Mesendoderm (in vitro differentiated cells): ENCODE results near the gene LRFN2.

Experiments used
- DNase-seq: peaks from one replicate; pipeline ENCODE4 v3.0.0; 2013
- H2AK5ac ChIP-seq: 2 replicates; pipeline ENCODE4 v1.6.1; 2013; ENCODE audit warnings: low read length, inconsistent platforms
- H2BK120ac ChIP-seq: 2 replicates; pipeline ENCODE4 v1.6.1; 2013; ENCODE audit warnings: low read depth, mild to moderate bottlenecking, low read length, moderate library complexity, mixed read lengths
- H2BK15ac ChIP-seq: replicated peaks from 2 replicates; pipeline ENCODE4 v1.6.1; 2013; ENCODE audit warnings: low read depth, mild to moderate bottlenecking, moderate library complexity
- H2BK5ac ChIP-seq: 2 replicates; pipeline ENCODE4 v1.6.1; 2013; ENCODE audit warnings: low read length, inconsistent platforms
- H3K18ac ChIP-seq: 2 replicates; pipeline ENCODE4 v1.6.1; 2013; ENCODE audit warnings: mild to moderate bottlenecking, low read length, mixed read lengths
- H3K23ac ChIP-seq: one replicate; pipeline ENCODE4 v1.6.1; 2013; ENCODE audit warnings: low read length
- H3K27ac ChIP-seq: 2 replicates; pipeline ENCODE4 v1.5.1; 2013; ENCODE audit warnings: low read depth, mild to moderate bottlenecking, inconsistent platforms, low read length, moderate library complexity
- H3K27me3 ChIP-seq: 2 replicates; pipeline ENCODE4 v1.6.1; 2013; ENCODE audit warnings: low read length, control low read depth, mild to moderate bottlenecking, inconsistent platforms; ENCODE audit not compliant: insufficient read depth, poor library complexity
- H3K36me3 ChIP-seq: 2 replicates; pipeline ENCODE4 v1.6.1; 2013; ENCODE audit warnings: low read length, inconsistent platforms; ENCODE audit not compliant: control insufficient read depth, insufficient read depth
- H3K4ac ChIP-seq: one replicate; pipeline ENCODE4 v1.6.1; 2013; ENCODE audit warnings: low read depth, mild to moderate bottlenecking, low read length, moderate library complexity
- H3K4me1 ChIP-seq: 2 replicates; pipeline ENCODE4 v1.6.1; 2013; ENCODE audit warnings: low read depth, low read length, inconsistent platforms; ENCODE audit not compliant: control insufficient read depth
- H3K4me2 ChIP-seq: 2 replicates; pipeline ENCODE4 v1.6.1; 2013; ENCODE audit warnings: low read length
- H3K4me3 ChIP-seq: 2 replicates; pipeline ENCODE4 v1.5.1; 2013; ENCODE audit warnings: mild to moderate bottlenecking, low read length
- H3K56ac ChIP-seq: one replicate; pipeline ENCODE4 v1.6.1; 2013; ENCODE audit warnings: low read length
- H3K79me1 ChIP-seq: 2 replicates; pipeline ENCODE4 v1.6.1; 2013; ENCODE audit warnings: low read length, inconsistent platforms
- H3K79me2 ChIP-seq: 2 replicates; pipeline ENCODE4 v1.6.1; 2013; ENCODE audit warnings: mild to moderate bottlenecking, low read length; ENCODE audit not compliant: control insufficient read depth, insufficient read depth
- H3K9ac ChIP-seq: 2 replicates; pipeline ENCODE4 v1.6.1; 2013; ENCODE audit warnings: low read length, inconsistent platforms
- H4K5ac ChIP-seq: one replicate; pipeline ENCODE4 v1.6.1; 2013; ENCODE audit warnings: low read length
- H4K8ac ChIP-seq: one replicate; pipeline ENCODE4 v1.6.1; 2013; ENCODE audit warnings: low read depth, mild to moderate bottlenecking, control low read depth, low read length, moderate library complexity
- WGBS: extraction: QIAGEN DNeasy Blood & Tissue Kit; methylation state at CpG from one replicate; pipeline ENCODE4 v1.1.7; 2013; ENCODE audit warnings: low lambda C conversion rate, missing lambda C conversion rate; ENCODE audit not compliant: insufficient coverage; ENCODE audit errors: extremely low coverage; 5-methylcytosine and 5-hydroxymethylcytosine counted together

Gene LRFN2

DNA sequence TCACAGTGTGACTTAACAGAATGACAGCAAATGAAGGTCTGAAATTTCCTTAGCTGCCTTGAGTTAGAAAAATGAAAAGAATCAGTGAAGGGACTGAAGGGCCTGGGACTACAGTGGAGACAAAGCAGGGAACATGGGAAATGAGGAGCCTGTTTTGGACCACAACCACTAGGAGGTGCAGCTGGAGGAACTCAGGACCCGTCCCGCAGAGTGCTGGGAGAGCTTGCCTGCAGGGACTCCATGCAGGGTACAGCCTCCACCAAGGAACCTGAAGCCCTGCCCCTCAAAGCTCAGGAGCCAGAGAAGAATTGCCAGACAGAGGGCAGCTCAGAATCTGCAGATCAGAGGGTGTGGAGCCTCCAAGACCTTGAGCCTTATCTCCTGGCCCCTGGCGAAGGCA, 50.7 kb downstream of the LRFN2 start:
- no peak overlapping the region for H3K23ac ChIP-seq
- H2BK120ac ChIP-seq = no peak overlapping the region
- H3K4me1 ChIP-seq = no peaks in the 10 kb centered on the region
- H4K8ac ChIP-seq = no peak overlapping the region
- no CpG with 5 or more reads among the region's 3 CpGs for WGBS
- H2BK5ac ChIP-seq = no peak overlapping the region
- no peaks in the 10 kb centered on the region for H3K36me3 ChIP-seq
- no peak overlapping the region for H4K5ac ChIP-seq
- no peak overlapping the region for H2BK15ac ChIP-seq
- H2AK5ac ChIP-seq = no peak overlapping the region
- no peaks in the 10 kb centered on the region for H3K79me2 ChIP-seq
- H3K56ac ChIP-seq = no peak overlapping the region
- H3K79me1 ChIP-seq = no peaks in the 10 kb centered on the region
- no peak overlapping the region for H3K4me2 ChIP-seq
- H3K27ac ChIP-seq = no peak overlapping the region
- peak; percentile 85 for DNase-seq
- no peak overlapping the region for H3K18ac ChIP-seq
- no peak overlapping the region for H3K9ac ChIP-seq
- no peak overlapping the region for H3K4ac ChIP-seq
- no peaks in the 10 kb centered on the region for H3K27me3 ChIP-seq
- H3K4me3 ChIP-seq = no peak overlapping the region

DNA sequence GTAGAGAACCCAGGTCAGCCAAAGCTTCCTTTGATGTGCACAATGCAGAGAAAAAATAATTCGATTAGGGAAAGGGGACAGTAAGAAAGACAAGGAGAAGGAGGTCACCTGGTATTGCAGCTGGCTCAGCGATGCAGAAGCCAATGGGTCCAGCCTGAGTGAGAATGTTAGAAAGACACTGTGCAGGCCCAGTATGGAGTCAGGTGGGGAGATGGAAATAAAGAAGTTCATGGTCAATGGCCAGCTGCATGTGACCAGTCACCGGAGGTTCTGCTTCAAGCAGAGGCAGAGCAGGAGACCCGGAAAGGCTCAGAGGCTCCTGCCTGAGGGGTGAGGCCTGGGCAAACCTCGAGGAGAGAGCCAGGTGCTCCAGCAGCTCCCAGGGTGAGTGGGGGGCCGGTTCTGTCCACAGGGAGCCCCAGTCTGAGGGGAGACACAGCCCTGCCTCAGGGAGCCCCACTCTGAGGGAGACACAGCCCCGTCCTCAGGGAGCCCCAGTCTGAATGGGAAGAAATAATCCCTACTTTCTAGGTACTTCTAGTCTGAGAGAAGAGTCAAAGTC, 51.3 kb downstream of the LRFN2 start:
- H3K79me1 ChIP-seq = no peaks in the 10 kb centered on the region
- H3K18ac ChIP-seq = no peak overlapping the region
- no peaks in the 10 kb centered on the region for H3K36me3 ChIP-seq
- no peak overlapping the region for H3K4ac ChIP-seq
- H2BK120ac ChIP-seq = no peak overlapping the region
- WGBS = no CpG with 5 or more reads among the region's 7 CpGs
- H2BK15ac ChIP-seq = no peak overlapping the region
- no peak overlapping the region for H4K8ac ChIP-seq
- no peaks in the 10 kb centered on the region for H3K4me1 ChIP-seq
- no peaks in the 10 kb centered on the region for H3K79me2 ChIP-seq
- no peak overlapping the region for H3K23ac ChIP-seq
- H3K4me2 ChIP-seq = no peak overlapping the region
- H3K4me3 ChIP-seq = no peak overlapping the region
- H3K9ac ChIP-seq = no peak overlapping the region
- H3K27ac ChIP-seq = no peak overlapping the region
- no peak overlapping the region for H2BK5ac ChIP-seq
- no peak for DNase-seq
- H2AK5ac ChIP-seq = no peak overlapping the region
- no peak overlapping the region for H3K56ac ChIP-seq
- H4K5ac ChIP-seq = no peak overlapping the region
- H3K27me3 ChIP-seq = no peaks in the 10 kb centered on the region

GRCh38 chr6:40535110-40535818, 51.9 kb downstream of the LRFN2 start:
- Histone ChIP-seq H4K8ac (no peak overlapping the region), H2AK5ac (no peak overlapping the region), H3K27ac (no peak overlapping the region), H3K27me3 (no peaks in the 10 kb centered on the region), H3K79me1 (no peaks in the 10 kb centered on the region), H3K4me2 (no peak overlapping the region), H3K79me2 (no peaks in the 10 kb centered on the region), H3K36me3 (no peaks in the 10 kb centered on the region), H3K4me3 (no peak overlapping the region), H2BK15ac (no peak overlapping the region), H3K23ac (no peak overlapping the region), H3K18ac (no peak overlapping the region), H2BK5ac (no peak overlapping the region), H3K4me1 (no peaks in the 10 kb centered on the region), H3K9ac (no peak overlapping the region), H3K56ac (no peak overlapping the region), H3K4ac (no peak overlapping the region), H4K5ac (no peak overlapping the region), H2BK120ac (no peak overlapping the region)
- DNase-seq = no peak
- no CpG with 5 or more reads among the region's 3 CpGs for WGBS

DNA sequence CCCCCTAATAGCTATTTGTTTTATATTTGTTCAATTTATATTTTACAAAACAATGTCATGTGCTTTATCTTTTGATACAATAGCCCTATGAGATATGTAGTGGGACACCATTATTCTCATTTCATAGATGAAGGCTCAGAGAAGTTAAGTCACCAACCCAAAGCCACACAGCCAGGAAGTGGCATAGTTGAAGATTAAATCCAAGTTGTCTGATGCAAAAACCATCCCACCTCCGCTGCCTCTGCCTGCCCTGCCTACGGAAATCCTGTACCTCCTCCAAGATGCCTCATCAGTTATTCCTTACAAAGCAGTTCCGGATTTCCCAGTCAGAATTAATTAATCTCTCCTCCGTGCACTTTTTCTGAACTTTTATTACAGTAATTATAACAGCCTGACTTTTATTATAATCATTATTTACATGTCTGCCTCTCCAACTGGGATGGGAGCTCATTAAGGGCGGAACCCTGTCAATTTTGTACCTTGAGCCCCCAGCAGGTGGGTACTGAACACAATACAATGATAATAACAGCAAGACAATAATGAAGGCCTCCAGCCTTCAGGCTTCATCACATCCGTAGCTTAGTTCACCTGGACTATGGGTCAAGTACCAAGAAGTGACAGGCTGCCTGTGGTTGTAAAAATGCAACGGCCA, 54.7 kb downstream of the LRFN2 start:
- no peak overlapping the region for H3K9ac ChIP-seq
- H3K79me2 ChIP-seq = no peaks in the 10 kb centered on the region
- no peak overlapping the region for H3K18ac ChIP-seq
- H3K4me3 ChIP-seq = no peak overlapping the region
- H4K5ac ChIP-seq = no peak overlapping the region
- H3K4me2 ChIP-seq = no peak overlapping the region
- no peak overlapping the region for H2BK120ac ChIP-seq
- no peak overlapping the region for H4K8ac ChIP-seq
- no peak overlapping the region for H2BK5ac ChIP-seq
- no peak overlapping the region for H3K4ac ChIP-seq
- H3K27ac ChIP-seq = no peak overlapping the region
- no peaks in the 10 kb centered on the region for H3K79me1 ChIP-seq
- H3K36me3 ChIP-seq = no peaks in the 10 kb centered on the region
- no CpG with 5 or more reads among the region's 7 CpGs for WGBS
- no peak overlapping the region for H3K23ac ChIP-seq
- no peak overlapping the region for H2AK5ac ChIP-seq
- H2BK15ac ChIP-seq = no peak overlapping the region
- no peaks in the 10 kb centered on the region for H3K27me3 ChIP-seq
- DNase-seq = no peak
- no peak overlapping the region for H3K56ac ChIP-seq
- no peaks in the 10 kb centered on the region for H3K4me1 ChIP-seq

DNA sequence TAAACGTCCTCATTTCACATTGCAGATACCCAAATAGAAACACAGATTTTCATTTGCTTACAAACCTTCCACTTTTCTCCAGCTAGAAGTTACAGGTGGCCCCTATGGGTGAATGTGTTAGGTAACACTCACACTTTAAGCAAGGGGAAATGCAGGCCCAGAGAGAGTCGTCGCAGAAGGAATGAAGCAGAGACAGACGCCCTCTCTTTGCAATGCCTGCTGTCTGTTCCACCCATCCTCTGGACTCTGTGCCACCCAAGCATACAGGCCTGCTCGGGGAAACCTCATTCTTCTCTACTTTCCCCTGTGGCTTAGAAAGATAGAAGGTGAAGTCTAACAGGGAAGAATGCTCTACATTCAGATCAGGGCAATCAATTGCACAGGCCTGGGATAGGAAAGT, 57.2 kb downstream of the LRFN2 start:
- H3K79me2 ChIP-seq = no peaks in the 10 kb centered on the region
- H3K36me3 ChIP-seq = no peaks in the 10 kb centered on the region
- no peak overlapping the region for H2BK120ac ChIP-seq
- H4K5ac ChIP-seq = no peak overlapping the region
- WGBS = no CpG with 5 or more reads among the region's 5 CpGs
- H3K9ac ChIP-seq = no peak overlapping the region
- DNase-seq = no peak
- no peak overlapping the region for H2AK5ac ChIP-seq
- H4K8ac ChIP-seq = no peak overlapping the region
- H3K4me3 ChIP-seq = no peak overlapping the region
- H3K4me1 ChIP-seq = no peaks in the 10 kb centered on the region
- no peak overlapping the region for H3K4me2 ChIP-seq
- no peak overlapping the region for H3K23ac ChIP-seq
- no peak overlapping the region for H3K18ac ChIP-seq
- H3K79me1 ChIP-seq = no peaks in the 10 kb centered on the region
- no peak overlapping the region for H2BK15ac ChIP-seq
- no peak overlapping the region for H2BK5ac ChIP-seq
- H3K27ac ChIP-seq = no peak overlapping the region
- H3K27me3 ChIP-seq = no peaks in the 10 kb centered on the region
- H3K4ac ChIP-seq = no peak overlapping the region
- no peak overlapping the region for H3K56ac ChIP-seq
